Activated T-cell treated with anti-CD3 and anti-CD28 coated beads, Interleukin-2, amount 50 U/mL, for 1 hour (primary cell): ENCODE results near the gene KLHL25.
A peak's percentile ranks its signal among the peaks of the same experiment; 100 is the strongest.
"Not testable (repeated sequence)": the region's sequence is repeated elsewhere in the genome, so short reads cannot be mapped to it uniquely, and the experiment has no call there.

Source experiments
- DNase-seq: peaks from one replicate; pipeline ENCODE4 v3.0.0-alpha.2; 2020

Gene KLHL25

DNA sequence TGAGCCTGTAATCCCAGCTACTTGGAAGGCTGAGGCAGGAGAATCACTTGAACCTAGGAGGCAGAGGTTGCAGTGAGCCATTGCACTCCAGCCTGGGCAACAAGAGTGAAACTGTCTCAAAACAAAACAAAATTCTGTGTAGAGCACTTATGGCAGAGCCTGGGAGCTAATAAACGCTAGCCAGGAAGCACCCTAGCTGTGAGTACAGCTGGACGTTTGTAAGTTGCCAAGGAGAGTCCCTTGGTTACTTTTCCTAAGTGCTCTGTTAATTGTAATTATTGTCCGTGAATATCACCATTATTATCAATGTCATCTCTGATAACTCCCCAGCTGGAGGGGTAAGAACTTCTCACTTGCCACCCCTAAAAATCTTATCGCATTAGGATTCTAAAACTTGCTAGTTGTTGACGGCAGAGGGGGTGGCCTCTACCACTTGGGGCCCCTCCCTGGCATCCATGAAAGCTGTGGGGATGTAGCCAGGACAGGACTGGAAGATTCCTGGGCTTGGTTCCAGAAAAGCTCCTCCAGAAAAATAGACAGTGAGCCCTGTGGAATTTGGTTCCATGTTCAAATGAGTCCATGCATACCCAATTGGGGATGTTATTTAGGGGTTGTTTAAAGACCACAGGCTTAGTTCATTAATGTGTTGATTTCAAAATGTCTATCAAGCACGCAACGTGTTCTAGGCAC is 9.9 kb upstream of the KLHL25 start:
- no peak for DNase-seq

DNA sequence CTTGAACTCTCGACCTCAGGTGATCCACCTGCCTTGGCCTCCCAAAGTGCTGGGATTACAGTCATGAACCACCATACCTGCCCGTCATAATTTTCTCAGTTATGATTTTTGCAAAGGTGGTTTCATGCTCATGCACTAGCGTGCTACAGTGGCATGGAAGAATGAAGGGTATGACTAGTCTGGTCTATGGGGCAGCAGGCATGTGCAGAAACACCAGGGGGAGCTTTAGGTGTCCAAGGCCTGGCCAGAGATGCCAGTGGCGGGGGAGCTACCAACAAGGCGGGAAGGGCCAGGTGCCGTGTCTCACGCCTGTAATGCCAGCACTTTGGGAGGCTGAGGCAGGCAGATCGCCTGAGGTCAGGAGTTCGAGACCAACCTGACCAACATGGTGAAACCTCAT is 7.9 kb upstream of the KLHL25 start:
- not testable (repeated sequence) for DNase-seq

GRCh38 chr15:85800478-85801123 is 5.9 kb upstream of the KLHL25 start:
- no peak for DNase-seq

DNA sequence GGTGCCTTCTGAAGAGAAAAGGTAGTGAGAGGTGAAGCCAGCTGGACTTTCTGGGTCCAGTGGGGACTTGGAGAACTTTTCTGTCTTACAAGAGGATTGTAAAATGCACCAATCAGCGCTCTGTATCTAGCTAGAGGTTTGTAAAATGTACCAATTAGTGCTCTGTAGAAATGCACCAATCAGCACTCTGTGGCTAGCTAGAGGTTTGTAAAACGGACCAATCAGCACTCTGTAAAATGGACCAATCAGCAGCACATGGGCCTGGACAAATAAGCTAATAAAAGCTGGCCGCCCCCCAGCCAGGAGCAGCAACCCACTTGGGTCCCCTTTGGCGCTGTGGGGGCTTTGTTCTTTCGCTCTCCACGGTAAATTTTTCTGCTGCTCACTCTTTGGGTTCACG is 1.6 kb upstream of the KLHL25 start:
- DNase-seq = not testable (repeated sequence)

GRCh38 chr15:85795337-85796305 is 896 bp upstream of the KLHL25 start:
- no peak for DNase-seq

DNA sequence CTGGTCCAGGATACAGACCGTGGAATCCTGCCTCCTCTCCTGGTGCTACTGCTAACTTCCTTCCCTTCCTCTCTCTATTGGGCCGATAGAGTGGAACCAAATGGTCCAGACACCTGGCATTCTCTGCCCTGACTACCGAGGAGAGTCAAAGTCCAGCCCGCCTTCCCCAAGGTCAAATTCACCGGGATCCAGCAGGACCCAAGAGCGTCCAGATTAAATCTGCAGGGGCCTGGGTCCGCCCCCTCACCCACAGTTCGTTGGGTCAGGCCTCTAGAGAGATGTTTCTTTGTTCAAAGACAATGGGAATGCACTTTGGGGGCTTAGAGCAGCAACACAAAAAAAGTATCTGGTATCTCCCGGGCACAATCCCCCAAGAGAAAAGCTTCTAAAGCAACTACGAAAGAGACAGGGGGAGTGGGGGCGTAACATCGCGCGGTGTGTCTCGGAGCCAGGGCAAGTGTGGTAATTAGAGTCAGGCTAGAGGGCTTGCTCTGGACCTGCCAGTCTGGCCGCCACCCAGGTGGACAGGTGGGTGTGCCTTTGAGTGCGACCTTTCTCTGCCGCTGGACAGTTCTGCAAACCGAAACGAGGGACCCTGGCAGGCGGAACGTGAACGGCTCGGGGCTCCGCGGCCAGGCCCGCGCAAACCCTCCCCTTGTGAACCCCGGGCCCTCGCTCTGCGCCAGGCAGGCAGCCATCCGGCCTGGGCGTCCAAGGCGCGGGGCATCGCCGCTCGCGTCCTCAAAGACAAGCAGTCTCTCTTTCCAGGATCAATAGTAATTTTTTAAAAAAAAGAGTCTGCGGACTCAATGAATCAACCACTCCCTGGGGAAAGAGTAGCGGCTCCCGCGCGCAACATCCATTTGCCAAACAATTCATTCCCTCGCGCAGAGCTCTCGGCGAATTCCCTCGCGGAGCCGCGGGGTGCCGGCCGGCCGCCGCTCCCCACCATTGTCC is 806 bp downstream of the KLHL25 start:
- peak; percentile 53 for DNase-seq

DNA sequence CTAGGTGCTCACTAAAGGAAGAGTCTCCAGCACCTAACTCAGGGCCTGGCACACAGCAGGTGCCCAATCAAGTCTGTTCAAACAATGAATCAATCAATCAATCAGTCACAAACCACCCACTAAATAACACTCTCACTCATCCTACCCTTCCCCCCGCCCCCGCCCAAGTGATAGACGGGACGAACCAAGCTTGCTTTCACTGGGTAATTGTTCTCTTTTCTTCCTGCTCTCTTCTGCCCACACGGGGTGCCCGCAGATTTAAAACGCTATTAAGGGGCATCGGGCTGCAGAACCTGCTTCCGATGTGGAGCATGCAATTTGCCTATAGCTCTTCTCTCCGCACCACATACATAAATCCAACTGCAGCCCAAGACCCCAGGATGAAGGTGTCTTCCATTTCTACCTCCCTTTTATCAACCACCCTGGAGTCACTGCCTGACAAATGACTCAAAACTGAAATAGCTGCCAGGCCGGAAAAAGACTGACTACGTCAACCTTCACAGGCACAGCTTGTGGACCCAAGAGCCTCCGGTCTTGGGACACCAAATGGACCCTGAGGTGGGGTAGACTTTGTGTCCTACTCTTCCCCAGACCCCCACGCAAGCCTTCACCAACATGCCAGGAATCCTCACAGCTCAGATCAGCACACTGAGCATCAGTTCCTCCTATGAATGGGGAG is 1.7 kb downstream of the KLHL25 start:
- no peak for DNase-seq

DNA sequence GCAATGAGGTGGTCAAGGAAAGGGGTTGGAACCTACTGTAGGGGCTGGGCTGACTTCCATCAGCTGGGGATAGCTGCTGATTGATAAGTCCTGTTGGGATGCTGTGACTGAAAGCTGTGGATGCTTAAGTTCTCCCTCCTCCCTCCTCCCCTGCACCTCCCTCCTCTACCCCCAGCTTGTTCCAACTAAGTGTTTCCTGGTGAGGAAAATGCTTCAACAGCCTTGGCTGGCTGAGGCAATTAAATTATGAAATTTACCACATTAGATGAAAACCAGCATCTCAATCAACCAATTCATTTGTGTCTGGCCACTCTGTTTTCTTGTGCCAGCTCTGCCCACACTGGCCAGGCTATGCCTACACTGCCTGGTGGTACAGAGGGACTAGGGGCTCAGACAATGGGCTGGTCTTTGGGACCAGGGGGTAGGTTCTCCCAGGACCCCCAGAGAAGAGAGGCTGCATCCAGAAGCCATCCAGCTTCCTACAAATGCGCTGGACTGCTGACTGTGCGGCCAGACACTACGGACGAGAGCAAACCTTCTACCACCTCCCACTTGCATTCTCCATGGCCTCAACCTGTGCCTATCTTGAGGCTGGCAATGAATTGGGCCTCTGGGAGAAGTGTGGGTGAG is 2.5 kb downstream of the KLHL25 start:
- DNase-seq = no peak

- DNase-seq = no peak
Observed at GRCh38 chr15:85789496-85789875, 5.2 kb downstream of the KLHL25 start.

DNA sequence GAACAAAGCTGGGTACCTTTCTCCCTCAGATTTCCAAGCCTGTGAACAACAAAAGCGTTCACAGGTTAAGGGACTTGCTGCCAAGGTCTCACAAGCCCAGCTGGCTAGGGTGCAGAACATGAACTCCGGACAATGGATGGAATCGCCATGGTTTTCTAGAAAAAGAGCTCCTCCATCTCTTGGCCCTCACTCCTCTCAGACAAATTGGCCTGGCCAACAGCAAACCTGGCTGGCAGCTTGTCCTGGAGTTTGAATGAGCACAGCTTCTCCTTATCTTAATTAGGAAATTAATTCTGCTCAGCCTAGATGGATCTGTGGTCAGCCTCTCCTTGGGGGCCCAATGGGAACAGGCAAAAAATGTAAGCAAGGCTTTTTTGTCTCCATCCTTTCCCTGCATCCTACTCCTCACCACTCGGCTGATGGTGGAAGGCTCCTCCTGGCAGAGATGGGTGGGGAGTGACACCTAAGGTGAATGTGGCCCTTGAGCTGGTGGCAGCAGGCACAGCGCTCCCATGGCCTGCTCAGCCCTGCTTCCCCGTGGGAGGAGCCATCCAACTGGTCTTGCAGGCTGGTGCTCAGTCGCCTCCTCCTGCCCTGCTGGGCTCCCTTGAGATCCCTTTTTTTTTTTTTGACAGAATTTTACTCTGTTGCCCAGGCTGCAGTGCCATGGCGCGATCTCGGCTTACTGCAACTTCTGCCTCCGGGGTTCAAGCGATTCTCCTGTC is 5.8 kb downstream of the KLHL25 start:
- no peak for DNase-seq

DNA sequence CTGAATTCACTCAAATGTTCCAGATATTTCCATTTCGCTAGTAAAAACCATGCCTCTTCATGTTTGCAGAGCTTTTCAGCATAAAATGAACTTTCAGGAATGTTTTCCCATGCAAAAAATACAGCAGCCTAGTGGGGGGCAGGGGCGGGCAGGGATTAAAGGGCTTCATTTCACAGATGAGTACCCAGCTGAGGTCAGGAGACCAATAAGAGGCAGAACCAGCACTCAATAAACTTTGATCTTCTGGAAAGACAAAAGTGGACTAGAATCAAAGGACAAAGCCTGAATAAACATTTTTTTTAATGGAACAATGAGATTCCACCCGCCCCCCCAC is 8.0 kb downstream of the KLHL25 start:
- no peak for DNase-seq

DNA sequence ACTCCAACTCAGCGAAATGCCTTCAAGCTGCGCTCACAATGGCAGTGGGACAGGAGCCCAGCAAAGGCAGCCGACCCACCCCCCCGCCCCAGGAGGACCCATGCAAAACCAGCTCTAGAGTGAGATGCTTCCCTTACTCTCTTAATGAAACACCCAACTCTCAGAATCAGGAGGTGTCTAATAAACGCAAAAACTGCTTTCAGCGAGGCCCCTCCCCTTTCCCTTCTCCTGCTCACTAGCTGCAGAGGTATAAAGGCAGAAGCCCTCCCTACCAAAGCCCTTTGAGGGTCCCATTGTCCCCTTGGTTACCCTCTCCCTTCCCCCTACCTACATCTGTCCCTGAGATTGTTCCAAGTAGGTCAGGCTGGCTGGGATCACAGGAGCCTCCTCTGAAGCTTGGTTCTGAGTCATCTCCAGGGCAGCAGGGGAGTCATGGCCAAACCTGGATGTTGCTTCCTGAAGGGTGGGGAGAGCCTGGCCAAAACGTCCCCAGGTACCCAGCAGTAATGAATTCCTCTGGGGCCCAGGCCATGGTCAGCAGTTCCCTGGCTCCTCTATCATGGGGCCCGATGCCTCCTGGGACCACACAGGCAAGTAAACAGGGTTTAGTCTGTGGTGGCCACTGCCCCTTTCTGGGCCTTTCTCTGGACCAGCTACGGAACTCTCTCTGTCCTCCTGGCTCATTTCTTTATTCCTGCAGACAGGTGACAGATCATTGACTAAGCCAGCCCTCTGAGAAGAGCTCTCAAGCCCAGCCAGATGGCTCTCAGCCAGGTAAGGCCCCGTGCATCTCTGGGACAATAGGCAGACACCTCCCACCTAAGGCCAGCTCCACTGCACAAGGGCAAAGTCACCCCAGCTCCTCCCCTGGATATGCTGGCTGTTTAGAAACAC is 8.6 kb downstream of the KLHL25 start:
- DNase-seq = no peak

DNA sequence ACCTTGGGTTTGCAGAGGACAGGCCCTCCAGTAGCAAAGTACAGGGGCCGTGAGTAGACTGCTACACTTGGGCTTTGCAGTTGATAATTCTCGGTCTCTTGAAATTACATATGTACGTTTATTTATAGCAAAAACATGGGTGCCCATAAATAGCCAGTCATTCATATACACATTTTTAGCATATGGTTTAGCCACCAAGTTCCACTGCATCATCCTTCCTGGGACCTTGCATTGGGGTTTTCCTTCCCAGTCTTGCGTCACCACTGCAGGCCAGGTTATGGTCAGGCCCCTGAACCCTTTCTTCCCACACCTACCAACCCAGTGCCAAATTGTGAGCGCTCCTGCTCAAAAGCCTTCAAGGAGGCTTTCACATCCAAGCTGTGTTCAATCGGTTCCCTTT is 12.7 kb downstream of the KLHL25 start:
- no peak for DNase-seq

GRCh38 chr15:85781099-85781498 is 13.6 kb downstream of the KLHL25 start:
- no peak for DNase-seq

DNA sequence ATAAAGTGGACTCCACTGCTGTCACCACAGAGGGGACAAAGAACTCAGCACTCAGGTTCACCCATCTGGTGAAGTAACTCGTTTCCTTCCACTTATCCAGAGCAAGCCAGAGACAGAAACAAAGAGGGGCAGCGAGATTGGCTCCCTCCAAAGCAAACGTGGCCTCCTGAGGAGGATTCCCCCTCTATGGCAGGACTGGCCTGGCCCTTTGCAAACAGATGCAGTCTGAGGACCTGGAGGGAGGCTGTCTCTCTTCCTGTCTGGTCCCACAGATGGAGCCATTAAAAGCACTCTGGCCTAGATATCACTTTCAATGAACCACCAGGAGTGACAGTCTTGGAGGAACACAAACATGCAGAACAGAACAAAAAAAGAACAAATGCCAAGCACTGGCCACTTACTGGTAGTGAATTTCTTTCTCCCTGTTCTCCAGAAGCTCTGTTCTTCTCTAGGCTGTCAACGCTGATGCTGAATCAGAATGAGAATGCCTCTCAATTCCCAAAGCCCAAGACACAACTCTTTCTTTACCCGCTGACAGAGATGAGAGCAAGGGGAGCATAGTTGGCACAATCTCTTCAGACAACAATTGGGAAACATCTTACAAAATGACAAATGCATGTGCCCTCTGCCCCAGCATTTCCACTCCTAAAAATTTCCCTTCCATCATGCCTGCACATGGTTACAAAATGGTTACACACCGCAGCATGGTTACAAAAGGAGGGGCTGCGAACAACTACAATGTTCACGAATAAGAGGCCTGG is 14.3 kb downstream of the KLHL25 start:
- DNase-seq = no peak

DNA sequence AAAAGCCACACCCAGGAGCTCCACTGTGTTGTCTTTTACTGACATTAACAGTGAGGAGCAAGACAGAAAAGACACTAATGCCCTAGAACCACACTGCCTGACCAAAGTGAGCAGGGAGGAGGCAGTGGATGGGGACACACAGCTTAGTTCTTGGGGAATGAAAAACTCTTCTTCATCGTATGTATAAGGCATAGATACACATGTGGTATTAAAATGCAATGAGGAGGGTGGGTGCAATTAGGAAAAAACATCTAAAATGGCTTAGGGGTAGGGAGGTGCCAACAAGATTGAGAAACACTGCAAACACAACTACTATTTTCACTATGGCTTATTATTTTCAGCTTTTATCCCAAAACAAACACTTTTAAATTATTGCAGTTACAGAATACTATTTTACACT is 15.5 kb downstream of the KLHL25 start:
- DNase-seq = no peak

- no peak for DNase-seq
Observed at GRCh38 chr15:85778107-85778776, 16.5 kb downstream of the KLHL25 start.
